BLaER1 treated with 17β-estradiol and CSF1 and Interleukin-3, amounts not matched to agents 10 nM and 100 nM (cell line): ENCODE measurements around the gene COL5A1.

Experiments used
- H3K27ac ChIP-seq, 11 experiments: shearing (Covaris generic); formaldehyde crosslinking; 2 replicates each; pipeline ENCODE4 v1.8.1; 2022
- H3K27me3 ChIP-seq, 11 experiments: shearing (Covaris generic); formaldehyde crosslinking; 2 replicates each; pipeline ENCODE4 v1.8.1; 2022
- H3K36me3 ChIP-seq, 11 experiments: shearing (Covaris generic); formaldehyde crosslinking; 2 replicates each; pipeline ENCODE4 v1.8.1; 2022
- H3K4me1 ChIP-seq, 10 experiments: shearing (Covaris generic); formaldehyde crosslinking; 2 replicates each; pipeline ENCODE4 v1.8.1; 2022
- H3K4me2 ChIP-seq, 11 experiments: shearing (Covaris generic); formaldehyde crosslinking; 2 replicates each; pipeline ENCODE4 v1.8.1; 2022
- H3K4me3 ChIP-seq, 10 experiments: shearing (Covaris generic); formaldehyde crosslinking; 2 replicates each; pipeline ENCODE4 v1.8.1; 2022
- H3K9ac ChIP-seq, 11 experiments: shearing (Covaris generic); formaldehyde crosslinking; 2 replicates each; pipeline ENCODE4 v1.8.1; 2022
- H3K9me3 ChIP-seq, 11 experiments: shearing (Covaris generic); formaldehyde crosslinking; replicated peaks in 1 of 11; 2 replicates each; pipeline ENCODE4 v1.8.1; 2022
- H4K20me1 ChIP-seq, 11 experiments: shearing (Covaris generic); formaldehyde crosslinking; 2 replicates each; pipeline ENCODE4 v1.8.1; 2022
- Cebpa-rat ChIP-seq, 11 experiments: shearing (Covaris generic); IDR thresholded peaks; 2 replicates each; pipeline ENCODE4 v1.8.1; 2022

COL5A1 gene

GRCh38 chr9:134694368-134694665, 52.7 kb downstream of the COL5A1 start:
- Histone ChIP-seq H4K20me1 (peaks cover 0 to 88% (median 59%) of the 10 kb centered on the region in 11 experiments; a peak in 17 of 22 replicates), H3K9ac (no peak overlapping the region), H3K36me3 (peaks cover 0 to 36% (median 16%) of the 10 kb centered on the region in 11 experiments; a peak in 8 of 22 replicates), H3K27me3 (peaks cover 0 to 49% (median 0%) of the 10 kb centered on the region in 11 experiments; a peak in 3 of 22 replicates), H3K4me2 (no peak overlapping the region), H3K9me3 (no peaks in the 10 kb centered on the region), H3K4me1 (peaks cover 6 to 39% (median 13%) of the 10 kb centered on the region in 10 experiments), H3K4me3 (no peak overlapping the region), H3K27ac (no peak overlapping the region)
- TF ChIP-seq Cebpa-rat (IDR thresholded peaks at IDR 0.05), result no peak

- Histone ChIP-seq H3K9ac (no peak overlapping the region), H4K20me1 (peaks cover 0 to 88% (median 55%) of the 10 kb centered on the region in 11 experiments; a peak in 16 of 22 replicates), H3K9me3 (no peaks in the 10 kb centered on the region), H3K4me1 (peaks cover 6 to 43% (median 17%) of the 10 kb centered on the region in 10 experiments), H3K27ac (no peak overlapping the region), H3K4me3 (no peak overlapping the region), H3K36me3 (peaks cover 0 to 36% (median 16%) of the 10 kb centered on the region in 11 experiments; a peak in 8 of 22 replicates), H3K4me2 (no peak overlapping the region), H3K27me3 (peaks cover 0 to 51% (median 0%) of the 10 kb centered on the region in 11 experiments; a peak in 4 of 22 replicates)
- TF ChIP-seq Cebpa-rat (IDR thresholded peaks at IDR 0.05), result no peak
Measured at GRCh38 chr9:134694714-134695113, 53.1 kb downstream of the COL5A1 start.

- no peak overlapping the region for H3K9ac ChIP-seq
- H3K9me3 ChIP-seq, result no peaks in the 10 kb centered on the region
- peaks cover 0 to 56% (median 0%) of the 10 kb centered on the region in 11 experiments; a peak in 5 of 22 replicates for H3K27me3 ChIP-seq
- H3K27ac ChIP-seq, result no peak overlapping the region
- H3K4me1 ChIP-seq, result peaks cover 6 to 47% (median 21%) of the 10 kb centered on the region in 10 experiments
- H3K4me2 ChIP-seq, result no peak overlapping the region
- no peak overlapping the region for H3K4me3 ChIP-seq
- no peak for TF ChIP-seq Cebpa-rat (IDR thresholded peaks at IDR 0.05)
- H4K20me1 ChIP-seq, result peaks cover 0 to 88% (median 50%) of the 10 kb centered on the region in 11 experiments; a peak in 16 of 22 replicates
- peaks cover 0 to 34% (median 19%) of the 10 kb centered on the region in 11 experiments; a peak in 8 of 22 replicates for H3K36me3 ChIP-seq
Measured at GRCh38 chr9:134695144-134695543, 53.5 kb downstream of the COL5A1 start.

- TF ChIP-seq Cebpa-rat (IDR thresholded peaks at IDR 0.05), result no peak
- Histone ChIP-seq H3K4me3 (no peak overlapping the region), H3K4me1 (peaks cover 13 to 60% (median 34%) of the 10 kb centered on the region in 10 experiments), H4K20me1 (peaks cover 0 to 86% (median 47%) of the 10 kb centered on the region in 11 experiments; a peak in 16 of 22 replicates), H3K27ac (no peak overlapping the region), H3K27me3 (peaks cover 0 to 63% (median 0%) of the 10 kb centered on the region in 11 experiments; a peak in 5 of 22 replicates), H3K9me3 (no peaks in the 10 kb centered on the region), H3K36me3 (peaks cover 0 to 33% (median 18%) of the 10 kb centered on the region in 11 experiments; a peak in 11 of 22 replicates), H3K4me2 (no peak overlapping the region), H3K9ac (no peak overlapping the region)
Measured at GRCh38 chr9:134696433-134696832, 54.8 kb downstream of the COL5A1 start.

GRCh38 chr9:134698111-134698510, 56.5 kb downstream of the COL5A1 start:
- Histone ChIP-seq H3K4me2 (peak overlapping the region in 8 of 11 experiments; percentile 61 to 91 (median 78); a peak in 10 of 22 replicates), H4K20me1 (peaks cover 0 to 85% (median 59%) of the 10 kb centered on the region in 11 experiments; a peak in 16 of 22 replicates), H3K4me1 (peaks cover 15 to 54% (median 37%) of the 10 kb centered on the region in 10 experiments), H3K4me3 (no peak overlapping the region), H3K27me3 (peaks cover 0 to 63% (median 0%) of the 10 kb centered on the region in 11 experiments; a peak in 6 of 22 replicates), H3K9me3 (no peaks in the 10 kb centered on the region), H3K36me3 (peaks cover 0 to 34% (median 17%) of the 10 kb centered on the region in 11 experiments; a peak in 12 of 22 replicates), H3K9ac (no peak overlapping the region), H3K27ac (no peak overlapping the region)
- no peak for TF ChIP-seq Cebpa-rat (IDR thresholded peaks at IDR 0.05)

GRCh38 chr9:134698587-134699342, 57.2 kb downstream of the COL5A1 start:
- peak overlapping the region; percentile 4 to 91 (median 72) for H3K4me2 ChIP-seq
- peaks cover 0 to 33% (median 17%) of the 10 kb centered on the region in 11 experiments; a peak in 12 of 22 replicates for H3K36me3 ChIP-seq
- no peaks in the 10 kb centered on the region for H3K9me3 ChIP-seq
- no peak overlapping the region for H3K27ac ChIP-seq
- no peak for TF ChIP-seq Cebpa-rat (IDR thresholded peaks at IDR 0.05)
- H3K9ac ChIP-seq, result no peak overlapping the region
- H3K4me1 ChIP-seq, result peaks cover 18 to 50% (median 36%) of the 10 kb centered on the region in 10 experiments
- H3K27me3 ChIP-seq, result peaks cover 0 to 60% (median 0%) of the 10 kb centered on the region in 11 experiments; a peak in 6 of 22 replicates
- H4K20me1 ChIP-seq, result peaks cover 0 to 82% (median 56%) of the 10 kb centered on the region in 11 experiments; a peak in 16 of 22 replicates
- H3K4me3 ChIP-seq, result no peak overlapping the region; a peak in 1 of 20 replicates

GRCh38 chr9:134699343-134699740, 57.7 kb downstream of the COL5A1 start:
- H4K20me1 ChIP-seq, result peaks cover 0 to 82% (median 50%) of the 10 kb centered on the region in 11 experiments; a peak in 16 of 22 replicates
- TF ChIP-seq Cebpa-rat (IDR thresholded peaks at IDR 0.05), result no peak
- H3K4me2 ChIP-seq, result peak overlapping the region; percentile 4 to 91 (median 75); a peak in 19 of 22 replicates
- peaks cover 0 to 38% (median 22%) of the 10 kb centered on the region in 11 experiments; a peak in 12 of 22 replicates for H3K36me3 ChIP-seq
- H3K4me3 ChIP-seq, result no peak overlapping the region
- H3K9ac ChIP-seq, result no peak overlapping the region
- H3K9me3 ChIP-seq, result no peaks in the 10 kb centered on the region
- H3K27ac ChIP-seq, result no peak overlapping the region
- peaks cover 18 to 44% (median 36%) of the 10 kb centered on the region in 10 experiments for H3K4me1 ChIP-seq
- H3K27me3 ChIP-seq, result peaks cover 0 to 59% (median 0%) of the 10 kb centered on the region in 11 experiments; a peak in 6 of 22 replicates

GRCh38 chr9:134700636-134701350, 59.2 kb downstream of the COL5A1 start:
- Histone ChIP-seq H3K9ac (0 out of 22 replicates have a peak overlapping the region, but pooled peaks of 1 of the 11 experiments have one; percentile 22), H3K36me3 (peaks cover 0 to 49% (median 23%) of the 10 kb centered on the region in 11 experiments; a peak in 13 of 22 replicates), H3K9me3 (no peaks in the 10 kb centered on the region), H3K4me1 (peaks cover 18 to 42% (median 36%) of the 10 kb centered on the region in 10 experiments), H3K4me2 (peak overlapping the region; percentile 0 to 87 (median 72); a peak in 21 of 22 replicates), H4K20me1 (peaks cover 0 to 82% (median 51%) of the 10 kb centered on the region in 11 experiments; a peak in 17 of 22 replicates), H3K27me3 (peaks cover 0 to 65% (median 0%) of the 10 kb centered on the region in 11 experiments; a peak in 6 of 22 replicates), H3K27ac (peak overlapping the region in 1 of 11 experiments; percentile 19; a peak in 2 of 22 replicates), H3K4me3 (no peak overlapping the region)
- TF ChIP-seq Cebpa-rat (IDR thresholded peaks at IDR 0.05), result no peak
